Stimulated activated CD4-positive, alpha-beta T cell treated with anti-CD3 and anti-CD28 coated beads, Interleukin-4, amount 100 ng/mL, for 4 hours (primary cell): ENCODE data around the gene ZNF776.
"Not testable (repeated sequence)": the region's sequence is repeated elsewhere in the genome, so short reads cannot be mapped to it uniquely, and the experiment has no call there.

ENCODE experiments used
- DNase-seq, 2 experiments: peaks; one replicate each; pipeline ENCODE4 v3.0.0-alpha.2; 2020

Gene ZNF776

DNA sequence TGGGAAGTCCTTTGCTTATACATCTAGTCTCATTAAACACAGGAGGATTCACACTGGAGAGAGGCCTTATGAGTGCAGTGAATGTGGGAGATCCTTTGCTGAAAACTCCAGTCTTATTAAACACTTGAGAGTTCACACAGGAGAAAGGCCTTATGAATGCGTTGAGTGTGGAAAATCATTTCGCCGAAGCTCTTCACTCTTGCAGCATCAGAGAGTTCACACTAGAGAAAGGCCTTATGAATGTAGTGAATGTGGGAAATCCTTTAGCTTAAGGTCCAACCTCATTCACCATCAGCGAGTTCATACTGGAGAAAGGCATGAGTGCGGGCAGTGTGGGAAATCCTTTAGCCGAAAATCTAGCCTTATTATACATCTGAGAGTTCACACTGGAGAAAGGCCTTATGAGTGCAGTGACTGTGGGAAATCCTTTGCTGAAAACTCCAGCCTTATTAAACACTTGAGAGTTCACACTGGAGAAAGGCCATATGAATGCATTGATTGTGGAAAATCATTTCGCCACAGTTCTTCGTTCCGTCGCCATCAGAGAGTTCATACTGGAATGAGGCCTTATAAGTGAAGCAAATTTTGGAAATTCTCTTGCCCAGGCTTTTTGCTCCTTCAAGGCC lies 32.7 kb downstream of the ZNF776 start:
- DNase-seq: no peak

DNA sequence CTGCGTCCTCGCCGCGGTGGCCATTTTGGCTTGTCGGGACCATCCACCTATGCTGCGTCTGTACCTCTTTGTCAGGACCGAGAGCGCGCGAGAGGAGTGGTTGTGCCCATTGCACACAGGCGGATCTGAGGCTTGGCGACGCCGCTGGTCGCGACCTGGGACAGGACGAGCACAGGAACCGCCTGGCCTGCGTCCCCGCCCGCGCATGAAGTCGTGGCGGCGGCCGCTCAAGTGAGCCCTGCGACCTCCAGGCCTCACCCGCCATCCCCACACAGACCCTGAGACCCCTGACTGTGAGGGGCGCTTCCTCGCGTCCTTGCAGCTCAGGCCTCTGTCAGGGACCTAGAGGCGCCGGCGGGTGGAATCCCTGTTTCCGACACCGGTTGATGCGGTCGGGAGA lies 39.7 kb downstream of the ZNF776 start:
- DNase-seq: no peak

DNA sequence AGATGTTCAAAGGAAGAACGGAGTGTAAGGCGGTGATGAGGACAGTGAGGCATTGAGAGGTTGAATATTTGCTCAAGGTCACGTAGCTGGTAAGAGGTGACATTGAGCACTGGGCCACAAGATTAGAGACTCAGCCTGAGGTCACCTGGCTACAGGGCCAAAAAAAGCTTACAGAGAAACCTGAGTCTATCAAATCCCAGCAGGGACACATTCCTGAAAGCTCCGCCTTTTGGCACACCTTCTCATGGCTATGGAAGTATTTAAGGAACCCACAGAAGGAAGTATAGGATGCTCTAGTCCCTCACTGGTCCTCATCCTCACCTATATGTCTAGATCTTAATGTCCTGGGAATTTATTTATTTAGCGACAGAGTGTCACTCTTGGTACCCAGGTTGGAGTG lies 40.3 kb downstream of the ZNF776 start:
- no peak for DNase-seq

DNA sequence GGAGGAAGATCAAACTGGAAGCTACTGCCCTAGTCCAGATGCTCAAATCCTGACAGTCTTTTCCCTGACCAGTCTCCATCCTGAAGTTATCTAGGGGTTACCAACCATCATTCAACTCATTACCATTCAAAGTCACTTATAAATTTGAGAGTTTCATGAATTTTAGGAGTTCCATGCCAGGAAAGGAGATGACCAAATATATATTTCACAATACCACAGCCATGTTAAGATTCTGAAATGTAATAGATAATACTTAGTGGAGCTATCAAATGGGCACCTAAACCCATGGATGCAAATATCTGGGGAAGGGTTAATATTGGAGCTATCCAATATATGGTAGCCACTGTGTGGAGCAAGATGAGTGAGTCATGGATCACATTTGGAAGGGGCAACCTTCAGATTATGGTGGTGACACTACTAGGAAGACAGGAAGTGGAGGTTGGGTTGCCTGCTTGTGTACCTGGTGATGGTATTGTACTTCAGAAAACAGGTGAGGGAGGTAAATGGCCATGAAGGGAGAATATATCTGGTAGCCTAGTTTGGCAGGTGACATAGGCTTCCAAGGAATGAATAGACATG lies 41.6 kb downstream of the ZNF776 start:
- DNase-seq: no peak

DNA sequence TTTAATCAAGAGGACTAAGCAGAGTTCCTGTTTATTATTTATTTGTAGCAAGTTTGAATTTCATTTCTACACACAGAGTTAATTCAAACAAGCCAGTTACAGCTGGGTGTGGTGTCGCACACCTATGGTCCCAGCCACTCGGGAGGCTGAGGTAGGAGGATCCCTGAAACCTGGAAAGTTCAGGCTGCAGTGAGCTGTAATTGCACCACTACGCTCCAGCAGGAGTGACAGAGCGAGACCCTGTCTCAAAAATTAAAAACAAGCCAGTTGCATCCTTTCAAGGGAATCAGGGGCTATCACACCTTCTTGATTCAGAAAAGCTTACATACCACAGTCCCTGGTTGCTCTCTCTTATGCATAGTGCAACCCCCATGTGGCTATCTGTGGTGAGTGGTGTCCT lies 42.7 kb downstream of the ZNF776 start:
- DNase-seq: no peak

DNA sequence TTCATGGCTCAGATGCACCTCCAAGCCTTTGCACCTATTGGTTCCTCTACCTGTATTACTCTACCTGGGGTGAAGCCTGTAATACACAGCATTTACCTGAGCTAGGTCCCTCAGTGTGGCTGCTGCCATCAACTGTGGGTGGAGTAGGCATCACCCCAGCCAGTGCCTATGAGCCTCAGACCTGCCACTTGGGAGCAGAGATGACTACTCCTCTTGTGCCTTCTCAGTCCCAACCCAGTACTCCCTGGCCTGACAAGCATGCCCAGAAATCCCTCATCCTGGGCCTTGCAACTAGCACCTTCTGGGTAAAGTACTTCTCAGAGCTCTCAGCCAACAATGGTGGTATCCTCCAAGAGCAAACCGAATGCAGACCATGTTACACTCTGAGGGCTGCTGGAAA lies 50.0 kb downstream of the ZNF776 start:
- DNase-seq: not testable (repeated sequence)

DNA sequence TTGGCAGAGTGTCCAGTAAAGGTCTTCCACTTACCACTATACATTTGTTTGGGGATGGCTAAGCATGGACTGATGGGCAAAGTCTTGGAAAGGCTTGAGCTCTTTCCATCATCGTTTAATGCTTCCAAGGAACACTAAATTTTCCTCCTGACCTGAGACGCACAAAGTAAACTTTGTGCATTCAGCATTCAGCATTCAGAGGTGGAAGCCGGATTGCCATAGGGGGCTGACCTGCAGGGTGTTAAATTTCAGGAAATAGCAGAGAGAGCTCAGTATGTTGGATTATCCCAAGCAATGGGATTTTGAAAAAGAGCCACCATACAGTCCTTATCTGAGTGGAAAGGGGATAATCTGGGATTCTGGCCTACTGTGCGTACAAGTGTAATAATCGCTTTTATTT lies 54.1 kb downstream of the ZNF776 start:
- no peak for DNase-seq

DNA sequence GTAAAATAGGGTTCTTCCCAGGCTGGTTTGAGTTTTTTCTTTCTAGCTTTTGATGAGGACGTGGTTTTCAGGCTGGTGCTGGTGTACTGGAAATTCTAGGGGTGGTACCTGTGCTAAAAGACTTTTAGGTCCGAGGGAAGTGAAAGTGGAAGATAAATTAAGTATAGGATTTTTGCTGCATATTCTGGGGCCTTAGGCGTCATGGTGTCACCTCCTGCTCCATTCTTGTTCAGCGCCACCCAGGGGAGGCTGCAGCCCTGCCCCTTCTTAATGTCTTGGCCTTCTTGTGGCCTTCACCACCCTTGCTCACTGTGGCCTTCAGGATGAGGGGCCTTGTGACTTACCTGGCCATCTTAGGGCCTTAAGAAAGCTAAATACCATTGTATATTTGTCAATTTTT lies 55.7 kb downstream of the ZNF776 start:
- no peak for DNase-seq

DNA sequence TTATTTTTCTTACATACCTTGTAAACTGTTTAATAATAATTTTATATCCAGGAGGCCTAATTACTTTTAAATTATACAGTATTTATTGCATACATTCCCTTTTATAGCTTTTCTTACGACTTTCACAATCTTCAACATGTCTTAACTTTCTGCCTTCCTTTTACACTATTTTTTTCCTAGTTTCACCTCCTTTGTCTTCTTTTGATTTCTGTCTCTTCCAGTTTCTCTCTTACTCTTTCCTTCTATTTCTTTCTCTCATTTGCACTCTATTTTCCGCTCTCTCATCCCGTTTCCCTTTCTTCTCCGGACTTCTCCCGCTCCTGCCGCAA lies 56.6 kb downstream of the ZNF776 start:
- no peak for DNase-seq

DNA sequence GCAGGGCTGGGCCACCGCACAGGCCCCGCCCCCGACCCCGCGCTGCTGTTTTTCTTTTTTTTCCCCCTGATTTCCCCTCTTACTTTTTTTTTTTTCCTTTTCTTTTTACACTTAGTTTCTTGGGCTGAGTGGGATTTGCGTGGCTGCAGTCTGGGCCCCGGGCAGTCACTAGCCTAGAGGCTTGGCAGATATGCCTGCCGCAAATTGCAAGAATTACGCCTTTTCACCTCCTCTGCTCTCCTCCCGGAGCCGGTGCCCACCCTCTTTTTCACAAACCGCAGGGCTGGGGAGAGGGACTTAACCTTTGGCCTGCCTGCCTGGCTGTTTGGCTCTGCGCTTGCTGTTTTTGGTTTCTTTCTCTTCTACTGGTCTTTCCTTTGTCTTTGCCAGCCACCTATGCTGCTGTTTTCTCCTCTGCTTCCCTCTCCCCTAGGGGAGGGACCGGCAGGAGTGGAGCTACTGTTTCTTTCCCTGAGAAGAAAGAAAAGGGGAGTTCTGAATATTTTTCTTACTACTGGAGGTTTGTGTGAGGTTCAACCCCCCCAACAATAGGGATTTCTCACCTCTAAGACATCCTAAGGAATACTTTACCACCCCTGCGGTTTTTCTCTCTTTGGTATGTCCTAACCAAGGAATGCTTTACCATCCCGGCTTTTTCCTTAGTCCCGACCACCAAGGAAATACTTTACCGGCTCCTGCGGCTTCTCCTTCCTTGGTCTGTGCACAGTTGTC lies 57.1 kb downstream of the ZNF776 start:
- no peak for DNase-seq

DNA sequence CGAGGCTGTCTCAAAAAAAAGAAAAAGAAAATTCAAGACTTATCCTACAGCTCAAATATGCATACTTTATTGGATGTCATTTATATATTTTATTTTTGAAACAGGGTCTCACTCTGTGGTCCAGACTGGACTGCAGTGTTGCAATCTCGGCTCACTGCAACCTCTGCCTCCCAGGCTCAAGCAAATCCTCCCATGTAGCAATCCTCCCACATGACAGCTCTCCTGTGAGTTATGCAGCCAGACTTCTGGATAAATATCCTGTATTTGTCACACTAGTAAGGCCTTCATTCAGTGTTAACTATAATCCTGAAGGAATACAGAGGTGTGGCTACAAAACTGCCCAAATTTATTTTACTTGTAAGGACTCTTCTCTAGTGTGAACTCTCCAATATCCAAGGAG lies 60.9 kb downstream of the ZNF776 start:
- no peak for DNase-seq
